ENCODE data around the gene LDHA. TPM values are rescaled to one million over a fixed set of nuclear protein-coding genes. Genes with fewer than 3 reads are reported as not detected.

LDHA gene
- total and polyA plus RNA-seq, 2 of the 13 experiments (the other 11 are each of a cell fraction or from before 2014, with no cell fraction given) = 805 to 1,547 TPM

DNA sequence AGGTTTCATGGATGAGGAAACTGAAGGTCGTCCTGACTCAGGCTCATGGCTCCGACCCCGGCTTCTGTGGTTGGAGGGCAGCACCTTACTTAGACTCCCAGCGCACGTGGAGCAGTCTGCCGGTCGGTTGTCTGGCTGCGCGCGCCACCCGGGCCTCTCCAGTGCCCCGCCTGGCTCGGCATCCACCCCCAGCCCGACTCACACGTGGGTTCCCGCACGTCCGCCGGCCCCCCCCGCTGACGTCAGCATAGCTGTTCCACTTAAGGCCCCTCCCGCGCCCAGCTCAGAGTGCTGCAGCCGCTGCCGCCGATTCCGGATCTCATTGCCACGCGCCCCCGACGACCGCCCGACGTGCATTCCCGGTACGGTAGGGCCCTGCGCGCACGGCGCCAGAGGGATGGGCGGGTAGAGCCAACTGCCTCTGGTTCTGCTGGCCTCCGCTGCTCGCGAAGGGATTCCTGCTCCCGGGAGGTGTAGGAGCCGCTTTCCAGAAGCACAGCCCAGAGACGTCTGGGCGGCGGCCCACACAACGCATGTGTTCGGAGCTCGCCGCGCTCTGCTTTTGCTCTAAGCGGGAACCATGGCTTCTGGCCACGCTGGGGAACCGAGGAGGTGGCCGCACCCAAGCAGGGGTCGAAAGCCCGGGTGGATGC, at the start of gene LDHA (continued):
- no peak; the same call in 1 of the 2 replicates for TF ChIP-seq ZNF629 (CRISPR knock-in tag; conservative IDR thresholded peaks at IDR 0.05)
- no peak for TF ChIP-seq KDM1A (CRISPR knock-in tag; IDR thresholded peaks at IDR 0.05)
- no peak for TF ChIP-seq SIN3B (IDR thresholded peaks at IDR 0.05; ENCODE audit: low read length)
- peak; percentile 94; the same call in 1 of the 2 replicates for TF ChIP-seq ZNF614 (CRISPR knock-in tag; IDR thresholded peaks at IDR 0.05; ENCODE audit: borderline replicate concordance)
- TF ChIP-seq HMG20B (CRISPR knock-in tag; conservative IDR thresholded peaks at IDR 0.05) = 0 out of 2 replicates have a peak, but pooled peaks have one; percentile 30
- peak; percentile 97 for TF ChIP-seq ZNF761 (CRISPR knock-in tag; conservative IDR thresholded peaks at IDR 0.05)
- peak; percentile 93; the same call in 1 of the 2 replicates for TF ChIP-seq MTA1 (CRISPR knock-in tag; IDR thresholded peaks at IDR 0.05; ENCODE audit: borderline replicate concordance)
- no peak; the same call in 1 of the 2 replicates for TF ChIP-seq ZNF460 (CRISPR knock-in tag; IDR thresholded peaks at IDR 0.05; ENCODE audit: borderline replicate concordance)
- TF ChIP-seq NR2F1 (CRISPR knock-in tag; IDR thresholded peaks at IDR 0.05) = peak in 1 of 2 experiments; percentile 41; a peak in 1 of 4 replicates
- TF ChIP-seq, protein P1, sequence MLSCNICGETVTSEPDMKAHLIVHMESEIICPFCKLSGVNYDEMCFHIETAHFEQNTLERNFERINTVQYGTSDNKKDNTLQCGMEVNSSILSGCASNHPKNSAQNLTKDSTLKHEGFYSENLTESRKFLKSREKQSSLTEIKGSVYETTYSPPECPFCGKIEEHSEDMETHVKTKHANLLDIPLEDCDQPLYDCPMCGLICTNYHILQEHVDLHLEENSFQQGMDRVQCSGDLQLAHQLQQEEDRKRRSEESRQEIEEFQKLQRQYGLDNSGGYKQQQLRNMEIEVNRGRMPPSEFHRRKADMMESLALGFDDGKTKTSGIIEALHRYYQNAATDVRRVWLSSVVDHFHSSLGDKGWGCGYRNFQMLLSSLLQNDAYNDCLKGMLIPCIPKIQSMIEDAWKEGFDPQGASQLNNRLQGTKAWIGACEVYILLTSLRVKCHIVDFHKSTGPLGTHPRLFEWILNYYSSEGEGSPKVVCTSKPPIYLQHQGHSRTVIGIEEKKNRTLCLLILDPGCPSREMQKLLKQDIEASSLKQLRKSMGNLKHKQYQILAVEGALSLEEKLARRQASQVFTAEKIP (CRISPR knock-in tag; IDR thresholded peaks at IDR 0.05; ENCODE audit: borderline replicate concordance) = no peak
- no peak for TF ChIP-seq NR3C1 (CRISPR knock-in tag; IDR thresholded peaks at IDR 0.05)
- TF ChIP-seq ZNF883 (CRISPR knock-in tag; IDR thresholded peaks at IDR 0.05; ENCODE audit: not compliant biosample characterization) = peak; percentile 96
- TF ChIP-seq ZNF550 (CRISPR knock-in tag; IDR thresholded peaks at IDR 0.05; ENCODE audit: borderline replicate concordance) = no peak
- TF ChIP-seq ISL2 (CRISPR knock-in tag; IDR thresholded peaks at IDR 0.05) = peak; percentile 85
- peak; percentile 98 for TF ChIP-seq ZNF891 (CRISPR knock-in tag; IDR thresholded peaks at IDR 0.05)
- TF ChIP-seq PRPF4 (IDR thresholded peaks at IDR 0.05; ENCODE audit: low read depth, low read length, poor library complexity, severe bottlenecking) = no peak
- peak; percentile 63; the same call in 1 of the 2 replicates for TF ChIP-seq ZNF12 (CRISPR knock-in tag; IDR thresholded peaks at IDR 0.05)
- TF ChIP-seq, protein P2, sequence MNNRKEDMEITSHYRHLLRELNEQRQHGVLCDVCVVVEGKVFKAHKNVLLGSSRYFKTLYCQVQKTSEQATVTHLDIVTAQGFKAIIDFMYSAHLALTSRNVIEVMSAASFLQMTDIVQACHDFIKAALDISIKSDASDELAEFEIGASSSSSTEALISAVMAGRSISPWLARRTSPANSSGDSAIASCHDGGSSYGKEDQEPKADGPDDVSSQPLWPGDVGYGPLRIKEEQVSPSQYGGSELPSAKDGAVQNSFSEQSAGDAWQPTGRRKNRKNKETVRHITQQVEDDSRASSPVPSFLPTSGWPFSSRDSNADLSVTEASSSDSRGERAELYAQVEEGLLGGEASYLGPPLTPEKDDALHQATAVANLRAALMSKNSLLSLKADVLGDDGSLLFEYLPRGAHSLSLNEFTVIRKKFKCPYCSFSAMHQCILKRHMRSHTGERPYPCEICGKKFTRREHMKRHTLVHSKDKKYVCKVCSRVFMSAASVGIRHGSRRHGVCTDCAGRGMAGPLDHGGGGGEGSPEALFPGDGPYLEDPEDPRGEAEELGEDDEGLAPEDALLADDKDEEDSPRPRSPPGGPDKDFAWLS (CRISPR knock-in tag; IDR thresholded peaks at IDR 0.05; ENCODE audit: borderline replicate concordance) = peak; percentile 53; the same call in 1 of the 2 replicates
- TF ChIP-seq, protein P3, sequence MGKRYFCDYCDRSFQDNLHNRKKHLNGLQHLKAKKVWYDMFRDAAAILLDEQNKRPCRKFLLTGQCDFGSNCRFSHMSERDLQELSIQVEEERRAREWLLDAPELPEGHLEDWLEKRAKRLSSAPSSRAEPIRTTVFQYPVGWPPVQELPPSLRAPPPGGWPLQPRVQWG (CRISPR knock-in tag; IDR thresholded peaks at IDR 0.05; ENCODE audit: borderline replicate concordance, low read depth) = no peak
- peak; percentile 99 for TF ChIP-seq ZNF230 (CRISPR knock-in tag; IDR thresholded peaks at IDR 0.05)
- TF ChIP-seq IKZF1 (IDR thresholded peaks at IDR 0.05) = no peak
- TF ChIP-seq, protein P4, sequence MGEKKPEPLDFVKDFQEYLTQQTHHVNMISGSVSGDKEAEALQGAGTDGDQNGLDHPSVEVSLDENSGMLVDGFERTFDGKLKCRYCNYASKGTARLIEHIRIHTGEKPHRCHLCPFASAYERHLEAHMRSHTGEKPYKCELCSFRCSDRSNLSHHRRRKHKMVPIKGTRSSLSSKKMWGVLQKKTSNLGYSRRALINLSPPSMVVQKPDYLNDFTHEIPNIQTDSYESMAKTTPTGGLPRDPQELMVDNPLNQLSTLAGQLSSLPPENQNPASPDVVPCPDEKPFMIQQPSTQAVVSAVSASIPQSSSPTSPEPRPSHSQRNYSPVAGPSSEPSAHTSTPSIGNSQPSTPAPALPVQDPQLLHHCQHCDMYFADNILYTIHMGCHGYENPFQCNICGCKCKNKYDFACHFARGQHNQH (CRISPR knock-in tag; IDR thresholded peaks at IDR 0.05) = peak; percentile 86
- peak; percentile 100 for TF ChIP-seq RBM39 (IDR thresholded peaks at IDR 0.05; ENCODE audit: low read depth, low read length, poor library complexity, severe bottlenecking)
- no peak for TF ChIP-seq ZNF282 (IDR thresholded peaks at IDR 0.05; ENCODE audit: partially characterized antibody)
- TF ChIP-seq ZZZ3 (CRISPR knock-in tag; IDR thresholded peaks at IDR 0.05; ENCODE audit: borderline replicate concordance) = no peak; the same call in 1 of the 2 replicates
